K562 (cell line): ENCODE measurements around the gene UQCRC2. TPM values are rescaled to one million over a fixed set of nuclear protein-coding genes. Genes with fewer than 3 reads are reported as not detected.

Experiments used
- CBX5 ChIP-seq: IDR thresholded peaks from 2 replicates; pipeline ENCODE4 v1.6.1; 2014; ENCODE audit warnings: low read depth, borderline replicate concordance
- ELF1 ChIP-seq: fragments of 200-800 bp; sonication (Bioruptor generic); IDR thresholded peaks from 2 replicates; pipeline ENCODE4 v1.6.1; 2016; ENCODE audit warnings: missing genetic modification characterization, missing compliant biosample characterization
- GABPB2 ChIP-seq: fragments of 250-450 bp; sonication (Bioruptor Pico); conservative IDR thresholded peaks from 2 replicates; pipeline ENCODE4 v1.5.1; 2021; ENCODE audit warnings: mild to moderate bottlenecking
- HDAC8 ChIP-seq: fragments of 450-650 bp; IDR thresholded peaks from 2 replicates; pipeline ENCODE4 v1.6.1; 2016; ENCODE audit warnings: mild to moderate bottlenecking, missing genetic modification characterization, moderate library complexity, missing compliant biosample characterization
- JUND ChIP-seq, 2 experiments: IDR thresholded peaks; 2 replicates in 1 of 2; 3 replicates in 1 of 2; pipeline ENCODE4 v1.6.1; 2011; ENCODE audit warnings: borderline replicate concordance in 2 of 2, low read depth in 2 of 2, low read length in 2 of 2, improper control_type of control experiment in 1 of 2, missing biosample characterization in 1 of 2, missing genetic modification characterization in 1 of 2, missing genetic modification reagents in 1 of 2
- MIER1 ChIP-seq: fragments of 450-650 bp; IDR thresholded peaks from 2 replicates; pipeline ENCODE4 v1.6.1; 2016; ENCODE audit warnings: antibody characterized with exemption, mild to moderate bottlenecking, low read depth
- MXD1 ChIP-seq: fragments of 250-450 bp; sonication (Bioruptor Pico); IDR thresholded peaks from 2 replicates; pipeline ENCODE4 v1.8.0; 2021; ENCODE audit warnings: borderline replicate concordance, mild to moderate bottlenecking, moderate library complexity; ENCODE audit not compliant: poor library complexity, severe bottlenecking
- NFIC ChIP-seq: fragments of 450-650 bp; IDR thresholded peaks from 2 replicates; pipeline ENCODE4 v1.6.1; 2017; ENCODE audit warnings: mild to moderate bottlenecking, inconsistent platforms
- POLR2G ChIP-seq: fragments of 200-400 bp; formaldehyde crosslinking; IDR thresholded peaks from 2 replicates; pipeline ENCODE4 v1.6.1; 2017; ENCODE audit warnings: low read depth, mild to moderate bottlenecking, antibody characterized with exemption, low read length, moderate library complexity
- POLR3A ChIP-seq: IDR thresholded peaks from 2 replicates; pipeline ENCODE4 v1.6.1; 2011; ENCODE audit warnings: borderline replicate concordance, mild to moderate bottlenecking, moderate library complexity; ENCODE audit not compliant: insufficient read length, insufficient read depth; ENCODE audit errors: extremely low read depth
- PTTG1 ChIP-seq: fragments of 450-650 bp; IDR thresholded peaks from 2 replicates; pipeline ENCODE4 v1.6.1; 2016; ENCODE audit warnings: low read depth, mild to moderate bottlenecking, missing genetic modification characterization, missing compliant biosample characterization
- SMAD3 ChIP-seq: fragments of 450-650 bp; formaldehyde crosslinking; conservative IDR thresholded peaks from 2 replicates; pipeline ENCODE4 v1.4.0; 2020; ENCODE audit warnings: mild to moderate bottlenecking
- ZNF277 ChIP-seq: fragments of 250-450 bp; sonication (Bioruptor Pico); IDR thresholded peaks from 2 replicates; pipeline ENCODE4 v1.8.0; 2022; ENCODE audit warnings: inconsistent platforms, mild to moderate bottlenecking, moderate library complexity, borderline replicate concordance
- polyA plus RNA-seq, 8 experiments: library from polyadenylated mRNA; depleted of rRNA in 4 of 8; stranded (reverse) in 5 of 8; unstranded in 3 of 8; fragments of >200 nt; fragmentation: Nextera tagmentation in 2 of 8; fragmentation: Illumina TruSeq in 1 of 8; extraction: Ambion mirVana in 2 of 8; extraction: Trizol in 1 of 8; gene quantifications; 2 replicates each; pipeline versions ENCODE4 v1.2.1 to v1.2.3, GENCODE V29; 2011 to 2014; ENCODE audit warnings: inconsistent platforms in 1 of 8, missing spikeins in 1 of 8
- total RNA-seq, 7 experiments: library from RNA; depleted of rRNA in 6 of 7; stranded (reverse); fragments of >200 nt in 6 of 7; fragmentation: Illumina TruSeq in 2 of 7; extraction: Trizol in 2 of 7; gene quantifications; 2 replicates each; pipeline versions ENCODE4 v1.2.1 to v1.2.3, GENCODE V29; 2011 to 2021; ENCODE audit warnings: low replicate concordance in 1 of 7
- TF ChIP-seq, protein P1 (sequence below): fragments of 250-450 bp; sonication (Bioruptor Pico); IDR thresholded peaks from 2 replicates; pipeline ENCODE4 v1.8.0; 2022; ENCODE audit warnings: inconsistent platforms
- TF ChIP-seq, protein P2 (sequence below): fragments of 250-450 bp; sonication (Bioruptor Pico); IDR thresholded peaks from 2 replicates; pipeline ENCODE4 v1.8.0; 2021; ENCODE audit warnings: mild to moderate bottlenecking, moderate library complexity
- TF ChIP-seq, protein P3 (sequence below): fragments of 250-450 bp; sonication (Bioruptor Pico); IDR thresholded peaks from 2 replicates; pipeline ENCODE4 v1.5.0; 2020; ENCODE audit warnings: mild to moderate bottlenecking, borderline replicate concordance

UQCRC2 gene
- total and polyA plus RNA-seq, 9 of the 15 experiments (the other 6 are each of a cell fraction or from before 2014, with no cell fraction given): 177 to 516 (median 319) TPM

DNA sequence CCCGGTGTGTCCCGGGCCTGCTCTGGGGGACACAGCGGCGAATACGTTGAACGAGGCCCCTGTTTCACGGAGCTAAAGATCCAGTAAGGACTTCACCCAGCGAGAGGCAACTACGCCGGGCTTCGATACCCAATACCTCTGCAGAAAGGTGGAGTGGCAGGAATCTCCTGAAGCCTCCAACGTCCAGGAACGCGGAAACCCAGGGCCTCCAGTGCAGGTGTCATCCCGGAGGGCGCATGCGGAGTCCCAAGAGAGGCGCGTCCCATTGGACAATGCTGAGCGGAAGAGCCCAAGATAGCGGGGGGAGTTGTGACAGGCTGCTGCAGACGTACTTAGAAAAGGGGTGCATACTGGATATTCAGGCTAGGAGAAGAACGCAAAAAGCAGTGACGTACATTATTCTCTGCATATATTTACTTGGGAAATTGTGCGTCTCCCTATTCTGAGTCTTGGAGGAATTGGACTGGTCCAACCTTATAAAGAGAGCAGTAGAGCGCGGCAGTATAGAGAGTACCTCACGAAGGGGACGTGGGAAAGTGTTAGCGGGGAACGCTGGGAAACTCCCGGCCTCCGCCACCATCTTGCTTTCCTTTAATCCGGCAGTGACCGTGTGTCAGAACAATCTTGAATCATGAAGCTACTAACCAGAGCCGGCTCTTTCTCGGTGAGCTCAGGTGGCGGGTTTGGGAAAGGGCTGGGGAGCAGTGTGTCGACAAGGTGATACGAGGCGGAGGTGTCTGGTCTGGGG, at the start of gene UQCRC2 (continued):
- TF ChIP-seq ZNF277 (CRISPR knock-in tag) (no peak), NFIC (0 out of 2 replicates have a peak, but pooled peaks have one; percentile 25), HDAC8 (tag) (0 out of 2 replicates have a peak, but pooled peaks have one; percentile 43), PTTG1 (tag) (no peak), POLR2G (peak; percentile 87), SMAD3 (CRISPR knock-in tag) (0 out of 2 replicates have a peak, but pooled peaks have one; percentile 24), POLR3A (no peak), CBX5 (no peak), MIER1 (no peak), ELF1 (tag) (peak; percentile 91), GABPB2 (CRISPR knock-in tag) (no peak), JUND (IDR thresholded peaks at IDR 0.05; ENCODE audit: borderline replicate concordance, low read depth, low read length) (peak; percentile 98), JUND (tag; IDR thresholded peaks at IDR 0.05; ENCODE audit: borderline replicate concordance, low read depth, low read length) (no peak; the same call in 2 of the 3 replicates), MXD1 (CRISPR knock-in tag) (no peak)
- TF ChIP-seq, protein P1, sequence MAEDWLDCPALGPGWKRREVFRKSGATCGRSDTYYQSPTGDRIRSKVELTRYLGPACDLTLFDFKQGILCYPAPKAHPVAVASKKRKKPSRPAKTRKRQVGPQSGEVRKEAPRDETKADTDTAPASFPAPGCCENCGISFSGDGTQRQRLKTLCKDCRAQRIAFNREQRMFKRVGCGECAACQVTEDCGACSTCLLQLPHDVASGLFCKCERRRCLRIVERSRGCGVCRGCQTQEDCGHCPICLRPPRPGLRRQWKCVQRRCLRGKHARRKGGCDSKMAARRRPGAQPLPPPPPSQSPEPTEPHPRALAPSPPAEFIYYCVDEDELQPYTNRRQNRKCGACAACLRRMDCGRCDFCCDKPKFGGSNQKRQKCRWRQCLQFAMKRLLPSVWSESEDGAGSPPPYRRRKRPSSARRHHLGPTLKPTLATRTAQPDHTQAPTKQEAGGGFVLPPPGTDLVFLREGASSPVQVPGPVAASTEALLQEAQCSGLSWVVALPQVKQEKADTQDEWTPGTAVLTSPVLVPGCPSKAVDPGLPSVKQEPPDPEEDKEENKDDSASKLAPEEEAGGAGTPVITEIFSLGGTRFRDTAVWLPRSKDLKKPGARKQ: no peak
- TF ChIP-seq, protein P2, sequence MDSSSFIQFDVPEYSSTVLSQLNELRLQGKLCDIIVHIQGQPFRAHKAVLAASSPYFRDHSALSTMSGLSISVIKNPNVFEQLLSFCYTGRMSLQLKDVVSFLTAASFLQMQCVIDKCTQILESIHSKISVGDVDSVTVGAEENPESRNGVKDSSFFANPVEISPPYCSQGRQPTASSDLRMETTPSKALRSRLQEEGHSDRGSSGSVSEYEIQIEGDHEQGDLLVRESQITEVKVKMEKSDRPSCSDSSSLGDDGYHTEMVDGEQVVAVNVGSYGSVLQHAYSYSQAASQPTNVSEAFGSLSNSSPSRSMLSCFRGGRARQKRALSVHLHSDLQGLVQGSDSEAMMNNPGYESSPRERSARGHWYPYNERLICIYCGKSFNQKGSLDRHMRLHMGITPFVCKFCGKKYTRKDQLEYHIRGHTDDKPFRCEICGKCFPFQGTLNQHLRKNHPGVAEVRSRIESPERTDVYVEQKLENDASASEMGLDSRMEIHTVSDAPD (CRISPR knock-in tag): no peak
- TF ChIP-seq, protein P3, sequence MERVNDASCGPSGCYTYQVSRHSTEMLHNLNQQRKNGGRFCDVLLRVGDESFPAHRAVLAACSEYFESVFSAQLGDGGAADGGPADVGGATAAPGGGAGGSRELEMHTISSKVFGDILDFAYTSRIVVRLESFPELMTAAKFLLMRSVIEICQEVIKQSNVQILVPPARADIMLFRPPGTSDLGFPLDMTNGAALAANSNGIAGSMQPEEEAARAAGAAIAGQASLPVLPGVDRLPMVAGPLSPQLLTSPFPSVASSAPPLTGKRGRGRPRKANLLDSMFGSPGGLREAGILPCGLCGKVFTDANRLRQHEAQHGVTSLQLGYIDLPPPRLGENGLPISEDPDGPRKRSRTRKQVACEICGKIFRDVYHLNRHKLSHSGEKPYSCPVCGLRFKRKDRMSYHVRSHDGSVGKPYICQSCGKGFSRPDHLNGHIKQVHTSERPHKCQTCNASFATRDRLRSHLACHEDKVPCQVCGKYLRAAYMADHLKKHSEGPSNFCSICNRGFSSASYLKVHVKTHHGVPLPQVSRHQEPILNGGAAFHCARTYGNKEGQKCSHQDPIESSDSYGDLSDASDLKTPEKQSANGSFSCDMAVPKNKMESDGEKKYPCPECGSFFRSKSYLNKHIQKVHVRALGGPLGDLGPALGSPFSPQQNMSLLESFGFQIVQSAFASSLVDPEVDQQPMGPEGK: 0 out of 2 replicates have a peak, but pooled peaks have one; percentile 25
